Neural progenitor cell (in vitro differentiated cells): ENCODE measurements around the gene AK8. TPM values are rescaled to one million over a fixed set of nuclear protein-coding genes. Genes with fewer than 3 reads are reported as not detected.

ENCODE experiments used
- DNase-seq: peaks from one replicate; pipeline ENCODE4 v3.0.0-alpha.2; 2016; ENCODE audit warnings: low spot score
- H2AFZ ChIP-seq: fragments of 200-600 bp; sonication (generic); replicated peaks from 2 replicates; pipeline ENCODE4 v1.6.1; 2016; ENCODE audit warnings: antibody characterized with exemption
- H3F3A ChIP-seq: fragments of 200-600 bp; sonication (generic); 2 replicates; pipeline ENCODE4 v1.6.1; 2016; ENCODE audit warnings: antibody characterized with exemption, low read depth
- H3K27ac ChIP-seq: fragments of 200-600 bp; sonication (generic); 2 replicates; pipeline ENCODE4 v1.5.1; 2016; ENCODE audit warnings: mild to moderate bottlenecking
- H3K27me3 ChIP-seq: fragments of 200-600 bp; sonication (generic); 2 replicates; pipeline ENCODE4 v1.6.1; 2016; ENCODE audit warnings: mild to moderate bottlenecking, moderate library complexity
- H3K36me3 ChIP-seq: fragments of 200-600 bp; sonication (generic); 2 replicates; pipeline ENCODE4 v1.5.1; 2016
- H3K4me1 ChIP-seq: fragments of 200-600 bp; sonication (generic); 2 replicates; pipeline ENCODE4 v1.6.1; 2016; ENCODE audit warnings: mixed run types
- H3K4me2 ChIP-seq: fragments of 200-600 bp; sonication (generic); 2 replicates; pipeline ENCODE4 v1.6.1; 2016
- H3K4me3 ChIP-seq: fragments of 200-600 bp; sonication (generic); 2 replicates; pipeline ENCODE4 v1.5.1; 2016
- H3K79me2 ChIP-seq: fragments of 200-600 bp; sonication (generic); 2 replicates; pipeline ENCODE4 v1.6.1; 2016; ENCODE audit warnings: low read depth
- H3K9ac ChIP-seq: fragments of 200-600 bp; sonication (generic); 2 replicates; pipeline ENCODE4 v1.6.1; 2016
- H3K9me3 ChIP-seq: fragments of 200-600 bp; sonication (generic); 2 replicates; pipeline ENCODE4 v1.5.1; 2016; ENCODE audit warnings: low read depth
- H4K20me1 ChIP-seq: fragments of 200-600 bp; sonication (generic); 2 replicates; pipeline ENCODE4 v1.6.1; 2016; ENCODE audit warnings: low read depth
- H3K27ac Mint-ChIP-seq: 3 replicates; pipeline ENCODE4 v1.8.0; 2021; ENCODE audit warnings: mixed read lengths
- H3K27me3 Mint-ChIP-seq: 2 replicates; pipeline ENCODE4 v1.8.0; 2022; ENCODE audit warnings: low read depth, mild to moderate bottlenecking, inconsistent platforms, moderate library complexity, mixed read lengths; ENCODE audit not compliant: insufficient read depth
- H3K36me3 Mint-ChIP-seq: 3 replicates; pipeline ENCODE4 v1.8.0; 2021; ENCODE audit warnings: mixed read lengths
- H3K4me1 Mint-ChIP-seq: 3 replicates; pipeline ENCODE4 v1.8.0; 2021; ENCODE audit warnings: mixed read lengths
- H3K4me3 Mint-ChIP-seq: 3 replicates; pipeline ENCODE4 v1.8.0; 2021; ENCODE audit warnings: mild to moderate bottlenecking, moderate library complexity, mixed read lengths
- H3K9me3 Mint-ChIP-seq: 3 replicates; pipeline ENCODE4 v1.8.0; 2020; ENCODE audit warnings: mixed read lengths
- EZH2 ChIP-seq: fragments of 200-600 bp; sonication (generic); IDR thresholded peaks from 2 replicates; pipeline ENCODE4 v1.6.1; 2017; ENCODE audit warnings: antibody characterized with exemption, mild to moderate bottlenecking, moderate library complexity
- EZH2phosphoT487 ChIP-seq: fragments of 200-600 bp; sonication (generic); IDR thresholded peaks from 2 replicates; pipeline ENCODE4 v1.6.1; 2017; ENCODE audit warnings: antibody characterized with exemption
- total RNA-seq: library from RNA; depleted of rRNA; stranded (reverse); fragments of >200 nt; gene quantifications from 2 replicates; pipeline ENCODE4 v1.2.3, GENCODE V29; 2015; ENCODE audit warnings: low replicate concordance
- TF ChIP-seq, protein P1 (sequence below): fragments of 200-600 bp; sonication (generic); IDR thresholded peaks from 2 replicates; pipeline ENCODE4 v1.5.1; 2017; ENCODE audit warnings: antibody characterized with exemption, mild to moderate bottlenecking

Gene AK8
- total RNA-seq, 1 donor from 2014 or later: 0.43 TPM

DNA sequence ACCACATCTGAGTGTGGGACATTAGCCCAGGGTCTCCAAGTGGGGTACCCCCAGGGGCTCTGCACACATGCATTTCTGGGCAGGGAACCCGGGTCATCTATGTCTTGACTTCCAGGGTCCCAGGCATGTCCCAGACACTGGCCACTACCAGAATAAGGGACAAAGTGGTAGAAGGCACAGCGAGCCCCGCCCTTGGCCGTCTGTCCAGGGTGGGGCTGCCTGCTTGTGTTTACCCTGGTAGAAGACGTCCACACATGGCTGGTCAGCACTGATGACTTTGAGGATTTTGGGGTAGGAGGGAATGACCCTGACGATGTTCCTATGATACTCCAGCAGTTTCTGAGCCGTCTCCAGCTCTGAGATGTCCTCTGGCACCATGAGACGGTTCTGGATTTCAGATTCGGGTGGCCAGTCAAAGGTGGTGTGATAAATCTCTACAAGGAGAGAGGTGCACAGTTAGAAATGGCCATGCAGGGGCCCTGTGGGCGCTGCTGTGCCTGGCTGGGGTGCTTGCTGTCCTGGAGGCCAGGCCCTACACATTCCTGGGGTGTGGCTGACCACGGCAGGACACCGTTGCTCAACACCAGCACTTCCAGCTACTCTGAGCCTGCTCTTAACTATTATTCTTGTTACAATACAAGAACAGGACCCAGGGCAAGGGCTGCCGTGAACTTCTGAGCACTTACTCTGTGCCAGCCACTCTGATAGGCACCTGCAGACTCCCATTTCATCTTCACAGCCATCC, 51.3 kb downstream of the AK8 start:
- Mint-ChIP-seq H3K4me1 (no peaks in the 10 kb centered on the region), H3K9me3 (no peaks in the 10 kb centered on the region)
- no peak for DNase-seq

DNA sequence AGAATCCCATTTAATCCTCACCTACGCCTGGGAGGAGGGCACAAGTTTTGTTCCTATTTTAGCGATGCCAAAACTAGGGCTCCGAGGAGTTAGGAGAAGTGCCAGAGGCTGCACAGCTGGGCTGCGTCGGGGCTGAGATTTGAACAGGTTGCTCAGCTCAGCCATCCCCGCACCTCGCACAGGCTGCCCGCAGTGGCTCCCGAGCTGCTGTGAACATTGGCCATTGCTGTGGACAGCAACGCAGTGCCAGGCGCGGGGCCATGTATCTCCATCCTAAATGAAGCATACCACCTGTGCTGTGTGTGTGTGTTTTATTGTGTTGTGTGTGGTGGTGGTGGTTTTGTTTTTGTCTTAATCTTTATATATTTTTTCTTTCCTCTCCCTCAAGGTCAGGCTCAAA, 52.0 kb downstream of the AK8 start:
- H3K4me1 Mint-ChIP-seq: no peaks in the 10 kb centered on the region

More for the DNA sequence above, 51.3 kb downstream of the AK8 start:
- no peaks in the 10 kb centered on the region for H3K79me2 ChIP-seq
- no peaks in the 10 kb centered on the region for H3K27me3 ChIP-seq
- H3K27ac Mint-ChIP-seq: no peak overlapping the region
- no peaks in the 10 kb centered on the region for H3F3A ChIP-seq
- no peak overlapping the region for H3K4me3 Mint-ChIP-seq
- H3K36me3 ChIP-seq: no peaks in the 10 kb centered on the region
- no peaks in the 10 kb centered on the region for H3K9me3 ChIP-seq
- peaks cover 4% of the 10 kb centered on the region for H3K27me3 Mint-ChIP-seq
- no peak overlapping the region for H3K27ac ChIP-seq
- H2AFZ ChIP-seq: no peak overlapping the region
- no peak overlapping the region for H3K4me3 ChIP-seq
- TF ChIP-seq, protein P1, sequence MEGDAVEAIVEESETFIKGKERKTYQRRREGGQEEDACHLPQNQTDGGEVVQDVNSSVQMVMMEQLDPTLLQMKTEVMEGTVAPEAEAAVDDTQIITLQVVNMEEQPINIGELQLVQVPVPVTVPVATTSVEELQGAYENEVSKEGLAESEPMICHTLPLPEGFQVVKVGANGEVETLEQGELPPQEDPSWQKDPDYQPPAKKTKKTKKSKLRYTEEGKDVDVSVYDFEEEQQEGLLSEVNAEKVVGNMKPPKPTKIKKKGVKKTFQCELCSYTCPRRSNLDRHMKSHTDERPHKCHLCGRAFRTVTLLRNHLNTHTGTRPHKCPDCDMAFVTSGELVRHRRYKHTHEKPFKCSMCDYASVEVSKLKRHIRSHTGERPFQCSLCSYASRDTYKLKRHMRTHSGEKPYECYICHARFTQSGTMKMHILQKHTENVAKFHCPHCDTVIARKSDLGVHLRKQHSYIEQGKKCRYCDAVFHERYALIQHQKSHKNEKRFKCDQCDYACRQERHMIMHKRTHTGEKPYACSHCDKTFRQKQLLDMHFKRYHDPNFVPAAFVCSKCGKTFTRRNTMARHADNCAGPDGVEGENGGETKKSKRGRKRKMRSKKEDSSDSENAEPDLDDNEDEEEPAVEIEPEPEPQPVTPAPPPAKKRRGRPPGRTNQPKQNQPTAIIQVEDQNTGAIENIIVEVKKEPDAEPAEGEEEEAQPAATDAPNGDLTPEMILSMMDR: no peak
- TF ChIP-seq EZH2phosphoT487 (no peak), EZH2 (no peak)
- no peak overlapping the region for H3K4me2 ChIP-seq
- H3K36me3 Mint-ChIP-seq: no peaks in the 10 kb centered on the region
- no peak overlapping the region for H3K9ac ChIP-seq
- H4K20me1 ChIP-seq: no peaks in the 10 kb centered on the region
- no peaks in the 10 kb centered on the region for H3K4me1 ChIP-seq

DNA sequence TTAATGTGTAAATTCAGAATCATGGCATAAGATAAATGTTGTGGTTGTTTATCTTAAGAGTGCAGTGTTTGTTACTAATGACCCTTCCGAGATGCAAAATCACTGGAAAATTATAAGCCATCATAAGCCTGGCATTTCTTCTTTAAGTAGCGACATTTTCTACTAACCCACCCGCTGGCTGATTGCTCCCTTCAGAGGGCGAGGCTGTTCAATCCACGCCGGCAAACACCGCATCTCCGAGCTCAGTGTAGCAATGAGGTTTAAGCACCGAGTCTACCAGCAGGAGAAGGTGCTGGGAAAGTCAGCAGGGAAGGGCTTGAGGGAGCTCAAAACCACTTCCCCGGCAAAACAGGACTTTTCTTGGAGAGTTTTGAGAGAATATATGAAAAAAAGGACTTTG, 52.7 kb downstream of the AK8 start:
- DNase-seq: no peak
- H3K36me3 ChIP-seq: no peaks in the 10 kb centered on the region
- H3K27me3 ChIP-seq: no peaks in the 10 kb centered on the region
- no peak overlapping the region for H3K4me3 ChIP-seq
- H3K9me3 ChIP-seq: no peaks in the 10 kb centered on the region
- Mint-ChIP-seq H3K27me3 (peaks cover 4% of the 10 kb centered on the region), H3K27ac (no peak overlapping the region), H3K4me1 (no peaks in the 10 kb centered on the region), H3K4me3 (no peak overlapping the region), H3K36me3 (no peaks in the 10 kb centered on the region), H3K9me3 (no peaks in the 10 kb centered on the region)
- H2AFZ ChIP-seq: no peak overlapping the region
- H4K20me1 ChIP-seq: no peaks in the 10 kb centered on the region
- peaks cover 7% of the 10 kb centered on the region for H3F3A ChIP-seq
- H3K4me2 ChIP-seq: no peak overlapping the region
- TF ChIP-seq, protein P1: no peak
- no peak for TF ChIP-seq EZH2phosphoT487
- no peak for TF ChIP-seq EZH2
- H3K27ac ChIP-seq: no peak overlapping the region
- no peaks in the 10 kb centered on the region for H3K79me2 ChIP-seq
- no peak overlapping the region for H3K9ac ChIP-seq
- H3K4me1 ChIP-seq: no peaks in the 10 kb centered on the region

More for the DNA sequence above, 52.0 kb downstream of the AK8 start:
- Histone ChIP-seq H3K27ac (no peak overlapping the region), H3F3A (peaks cover 4% of the 10 kb centered on the region), H3K36me3 (no peaks in the 10 kb centered on the region), H3K4me2 (no peak overlapping the region), H2AFZ (no peak overlapping the region), H3K9me3 (no peaks in the 10 kb centered on the region), H3K9ac (no peak overlapping the region), H3K4me1 (no peaks in the 10 kb centered on the region), H3K27me3 (no peaks in the 10 kb centered on the region), H4K20me1 (no peaks in the 10 kb centered on the region), H3K4me3 (no peak overlapping the region), H3K79me2 (no peaks in the 10 kb centered on the region)
- TF ChIP-seq EZH2: no peak
- TF ChIP-seq, protein P1: no peak
- TF ChIP-seq EZH2phosphoT487: no peak
- Mint-ChIP-seq H3K27ac (no peak overlapping the region), H3K36me3 (no peaks in the 10 kb centered on the region), H3K27me3 (peaks cover 4% of the 10 kb centered on the region), H3K4me3 (no peak overlapping the region), H3K9me3 (no peaks in the 10 kb centered on the region)
- no peak for DNase-seq
